Pancreas (tissue), 10 donors: Measurements from ENCODE around the gene LAMA2. TPM values are rescaled to one million over a fixed set of nuclear protein-coding genes. Genes with fewer than 3 reads are reported as not detected.

ENCODE experiments used
- ATAC-seq, 4 donors: fragments of 200-7000 bp; cut with Tn5 transposase; one replicate each; pipeline versions ENCODE4 v1.8.0 to v1.9.1; 2020; ENCODE audit warnings: mild to moderate bottlenecking in 4 of 4, moderate library complexity in 4 of 4
- DNase-seq, 6 donors: peaks; one replicate each; pipeline ENCODE4 v3.0.0-alpha.2; 2020
- FAIRE-seq: peaks from 2 replicates; lab custom pipeline; 2012; peaks lifted over from hg19 to GRCh38; lab: Jason Lieb, UNC
- H3K27ac ChIP-seq, 4 donors: fragments of 200-600 bp; sonication (generic); 1 replicate in 3 of 4; 2 replicates in 1 of 4; pipeline versions ENCODE4 v1.5.0 to v1.8.0; 2020
- H3K27me3 ChIP-seq, 4 donors: fragments of 200-600 bp; one replicate each; pipeline ENCODE4 v1.8.0; 2021
- H3K36me3 ChIP-seq, 3 donors: fragments of 200-600 bp; sonication (generic) in 1 of 3; one replicate each; pipeline versions ENCODE4 v1.5.0 to v1.8.0; 2020 to 2021
- H3K4me1 ChIP-seq, 3 donors: fragments of 200-600 bp; one replicate each; pipeline ENCODE4 v1.8.0; 2021
- H3K4me3 ChIP-seq, 4 donors: fragments of 200-600 bp; sonication (generic) in 2 of 4; one replicate each; pipeline versions ENCODE4 v1.5.0 to v1.8.0; 2020 to 2021
- H3K9me3 ChIP-seq, 4 donors: fragments of 200-600 bp; one replicate each; pipeline ENCODE4 v1.8.0; 2021
- CTCF ChIP-seq, 4 donors: fragments of 200-600 bp; sonication (generic) in 3 of 4; IDR thresholded peaks; one replicate each; pipeline versions ENCODE4 v1.5.0 to v1.8.0; 2021; ENCODE audit warnings: antibody characterized with exemption in 4 of 4
- WGBS, 2 donors: extraction: QIAGEN DNeasy Blood & Tissue Kit; methylation state at CpG; one replicate each; pipeline ENCODE4 v1.1.7; 2013; 5-methylcytosine and 5-hydroxymethylcytosine counted together
- intact Hi-C, 3 donors: fragments of 100-400 bp; cut with DNase I; formaldehyde crosslinking; loops; one replicate each; pipeline versions ENCODE4 v1.11.1 to v1.14.2; 2022
- polyA plus RNA-seq, 2 donors: library from polyadenylated mRNA; stranded (reverse); fragments of 200-250 nt; gene quantifications; one replicate each; pipeline ENCODE4 v1.2.3, GENCODE V29; 2013
- total RNA-seq, 6 donors: library from RNA; stranded (reverse); fragmentation: NEBNext Ultra II Directional in 4 of 6; extraction: Animal tissue kit (Norgen Biotek cat#: 25700) in 4 of 6; gene quantifications; one replicate each; pipeline versions ENCODE4 v1.2.1 to v1.2.4, GENCODE V29; 2021 to 2023
- donor health status: healthy with polysubstance abuse.
- donor health status: DM: no; HTN: no; CAD: no; lungs with moderate emphysema.
- donor health status: DM: no; HTN: no; CAD: no.
- donor health status: control.
- donor health status: control.
- donor health status: Bipolar disorder and iron deficiency.
- donor health status: DM: yes; HTN: yes; CAD: no.
- donor health status: DM: no; HTN: no; CAD: no.
- donor health status: DM: no; HTN: no; CAD: no.
- donor health status: DM: yes; HTN: yes; CAD: no.

Gene LAMA2
- total and polyA plus RNA-seq, 8 donors: 1.2 to 26.2 (median 6.2) TPM

- WGBS, 2 donors: 39 to 49% methylated on average over 4 of the region's 4 CpGs
- intact Hi-C loops: no loop called here
- Histone ChIP-seq H3K27me3 (no peaks in the 10 kb centered on the region), H3K4me3 (no peak overlapping the region), H3K27ac (no peak overlapping the region), H3K9me3 (no peaks in the 10 kb centered on the region), H3K36me3 (no peaks in the 10 kb centered on the region), H3K4me1 (no peaks in the 10 kb centered on the region)
- FAIRE-seq: no peak
- peak in 3 of 4 donors; percentile 37 to 61 (median 59) for ATAC-seq
- DNase-seq: no peak
- TF ChIP-seq CTCF (IDR thresholded peaks at IDR 0.05): no peak
Measured at GRCh38 chr6:129102741-129103140, 219.8 kb downstream of the LAMA2 start.

GRCh38 chr6:129104131-129104530, 221.2 kb downstream of the LAMA2 start:
- TF ChIP-seq CTCF (IDR thresholded peaks at IDR 0.05): no peak
- H3K36me3 ChIP-seq: no peaks in the 10 kb centered on the region
- 42 to 77% methylated on average over 1 of the region's 1 CpG for WGBS, 2 donors
- no peaks in the 10 kb centered on the region for H3K9me3 ChIP-seq
- DNase-seq (no peak), FAIRE-seq (no peak), ATAC-seq (peak in 1 of 4 donors; percentile 35)
- no peak overlapping the region for H3K27ac ChIP-seq
- no peaks in the 10 kb centered on the region for H3K4me1 ChIP-seq
- H3K27me3 ChIP-seq: no peaks in the 10 kb centered on the region
- no peak overlapping the region for H3K4me3 ChIP-seq
- intact Hi-C loops: no loop called here

GRCh38 chr6:129104560-129104959, 221.6 kb downstream of the LAMA2 start:
- no peak for DNase-seq
- H3K27me3 ChIP-seq: no peaks in the 10 kb centered on the region
- no peaks in the 10 kb centered on the region for H3K9me3 ChIP-seq
- no peaks in the 10 kb centered on the region for H3K4me1 ChIP-seq
- no peak overlapping the region for H3K4me3 ChIP-seq
- H3K27ac ChIP-seq: no peak overlapping the region
- 70 to 77% methylated on average over 1 of the region's 1 CpG for WGBS, 2 donors
- FAIRE-seq: no peak
- intact Hi-C loops: no loop called here
- ATAC-seq: no peak
- H3K36me3 ChIP-seq: no peaks in the 10 kb centered on the region
- no peak for TF ChIP-seq CTCF (IDR thresholded peaks at IDR 0.05)

- FAIRE-seq: no peak
- Histone ChIP-seq H3K36me3 (no peaks in the 10 kb centered on the region), H3K27ac (no peak overlapping the region), H3K4me1 (no peaks in the 10 kb centered on the region), H3K27me3 (no peaks in the 10 kb centered on the region), H3K4me3 (no peak overlapping the region), H3K9me3 (no peaks in the 10 kb centered on the region)
- intact Hi-C loops: no loop called here
- DNase-seq: no peak
- no peak for ATAC-seq
- no peak for TF ChIP-seq CTCF (IDR thresholded peaks at IDR 0.05)
- 75 to 82% methylated on average over 1 of the region's 1 CpG for WGBS, 2 donors
Measured at GRCh38 chr6:129105035-129105434, 222.1 kb downstream of the LAMA2 start.

GRCh38 chr6:129105793-129106192, 222.9 kb downstream of the LAMA2 start:
- intact Hi-C loops: no loop called here
- 36 to 47% methylated on average over 2 of the region's 2 CpGs for WGBS, 2 donors
- no peak for TF ChIP-seq CTCF (IDR thresholded peaks at IDR 0.05)
- FAIRE-seq: no peak
- no peak for DNase-seq
- H3K27me3 ChIP-seq: no peaks in the 10 kb centered on the region
- no peaks in the 10 kb centered on the region for H3K36me3 ChIP-seq
- no peak overlapping the region for H3K4me3 ChIP-seq
- H3K9me3 ChIP-seq: no peaks in the 10 kb centered on the region
- no peaks in the 10 kb centered on the region for H3K4me1 ChIP-seq
- no peak overlapping the region for H3K27ac ChIP-seq
- ATAC-seq: no peak
